PC-3 (cell line): ENCODE data around the gene RIMBP2. TPM values are rescaled to one million over a fixed set of nuclear protein-coding genes. Genes with fewer than 3 reads are reported as not detected.

Source experiments
- ATAC-seq: fragments of 200-7000 bp; cut with Tn5 transposase; 2 replicates; pipeline ENCODE4 v1.9.1; 2020; ENCODE audit warnings: mild to moderate bottlenecking, moderate library complexity
- BruUV-seq: library from RNA; stranded (reverse); fragments of 400-500 nt; replicated peaks from 2 replicates; lab custom pipeline; 2021; lab: Mats Ljungman, UMichigan
- CTCF ChIA-PET: fragments of 300-600 bp; sonication (Branson Sonifier 250); formaldehyde crosslinking; loops from one replicate; lab custom pipeline; 2022; ENCODE audit warnings: antibody characterized with exemption; lab: Charles Lee
- POLR2A ChIA-PET: fragments of 300-600 bp; sonication (Branson Sonifier 250); formaldehyde crosslinking; loops from one replicate; lab custom pipeline; 2022; ENCODE audit warnings: antibody characterized with exemption; ENCODE audit not compliant: unreplicated experiment; lab: Charles Lee
- DNase-seq: peaks from one replicate; pipeline ENCODE4 v3.0.0-alpha.2; 2015
- H2AFZ ChIP-seq: fragments of 300-600 bp; sonication (generic); 2 replicates; pipeline ENCODE4 v1.6.0; 2016; ENCODE audit warnings: antibody characterized with exemption, low read length
- H3F3A ChIP-seq: fragments of 300-600 bp; sonication (generic); one replicate; pipeline ENCODE4 v1.6.0; 2017; ENCODE audit warnings: antibody characterized with exemption, low read length, control low read depth, mild to moderate bottlenecking; ENCODE audit not compliant: unreplicated experiment
- H3K27ac ChIP-seq: fragments of 300-600 bp; sonication (generic); 2 replicates; pipeline ENCODE4 v1.5.1; 2016; ENCODE audit warnings: mild to moderate bottlenecking, low read length
- H3K27me3 ChIP-seq: fragments of 300-600 bp; sonication (generic); 2 replicates; pipeline ENCODE4 v1.6.1; 2016; ENCODE audit warnings: low read length, mixed read lengths
- H3K36me3 ChIP-seq: fragments of 300-600 bp; sonication (generic); 2 replicates; pipeline ENCODE4 v1.6.1; 2016; ENCODE audit warnings: low read depth, mixed run types, low read length, mixed read lengths
- H3K4me1 ChIP-seq: fragments of 300-600 bp; sonication (generic); 2 replicates; pipeline ENCODE4 v1.5.1; 2016; ENCODE audit warnings: low read length; ENCODE audit not compliant: insufficient read depth
- H3K4me2 ChIP-seq: fragments of 300-600 bp; sonication (generic); 2 replicates; pipeline ENCODE4 v1.6.0; 2016; ENCODE audit warnings: low read length
- H3K4me3 ChIP-seq: fragments of 300-600 bp; sonication (generic); 2 replicates; pipeline ENCODE4 v1.5.1; 2016; ENCODE audit warnings: mild to moderate bottlenecking, low read length, mixed read lengths
- H3K79me2 ChIP-seq: fragments of 300-600 bp; sonication (generic); 2 replicates; pipeline ENCODE4 v1.6.1; 2017; ENCODE audit warnings: low read length, mixed read lengths
- H3K9ac ChIP-seq: fragments of 300-600 bp; sonication (generic); 2 replicates; pipeline ENCODE4 v1.6.0; 2016; ENCODE audit warnings: mild to moderate bottlenecking, low read length
- H3K9me2 ChIP-seq: fragments of 300-600 bp; sonication (generic); replicated peaks from 2 replicates; pipeline ENCODE4 v1.6.1; 2016; ENCODE audit warnings: mixed run types, low read length, mixed read lengths
- H3K9me3 ChIP-seq: fragments of 300-600 bp; sonication (generic); 2 replicates; pipeline ENCODE4 v1.6.1; 2016; ENCODE audit warnings: low read length, mixed read lengths
- H4K20me1 ChIP-seq: fragments of 300-600 bp; sonication (generic); 2 replicates; pipeline ENCODE4 v1.6.1; 2016; ENCODE audit warnings: low read length, mixed read lengths
- CTCF ChIP-seq: fragments of 300-600 bp; sonication (generic); conservative IDR thresholded peaks from 2 replicates; pipeline ENCODE4 v1.5.1; 2017; ENCODE audit warnings: antibody characterized with exemption, low read depth, mild to moderate bottlenecking, low read length
- EZH2 ChIP-seq: fragments of 300-600 bp; sonication (generic); IDR thresholded peaks from one replicate; pipeline ENCODE4 v1.6.1; 2017; ENCODE audit warnings: antibody characterized with exemption, mild to moderate bottlenecking, low read length; ENCODE audit not compliant: unreplicated experiment
- EZH2phosphoT487 ChIP-seq: fragments of 300-600 bp; sonication (generic); IDR thresholded peaks from 2 replicates; pipeline ENCODE4 v1.6.1; 2018; ENCODE audit warnings: mild to moderate bottlenecking, antibody characterized with exemption, low read length, borderline replicate concordance
- intact Hi-C: fragments of 100-400 bp; cut with micrococcal nuclease; formaldehyde crosslinking; loops from 2 replicates; pipeline ENCODE4 v1.9.0; 2023
- total RNA-seq: library from RNA; depleted of rRNA; stranded (reverse); fragments of >200 nt; gene quantifications from 2 replicates; pipeline ENCODE4 v1.2.3, GENCODE V29; 2014

RIMBP2 gene
- total RNA-seq, 1 experiment from 2014 or later = not detected

- Histone ChIP-seq H4K20me1 (no peaks in the 10 kb centered on the region), H2AFZ (no peak overlapping the region), H3K27me3 (no peaks in the 10 kb centered on the region), H3K79me2 (no peaks in the 10 kb centered on the region), H3K27ac (no peak overlapping the region), H3K9me2 (no peaks in the 10 kb centered on the region), H3K4me3 (no peak overlapping the region), H3K4me2 (no peak overlapping the region), H3F3A (no peaks in the 10 kb centered on the region), H3K4me1 (no peaks in the 10 kb centered on the region), H3K36me3 (no peaks in the 10 kb centered on the region), H3K9me3 (no peaks in the 10 kb centered on the region), H3K9ac (no peak overlapping the region)
- ATAC-seq (no peak), DNase-seq (no peak)
- no TSS peak for BruUV-seq
- CTCF ChIA-PET = no interaction called here
- no peak for TF ChIP-seq CTCF
- no peak for TF ChIP-seq EZH2
- no peak for TF ChIP-seq EZH2phosphoT487
- POLR2A ChIA-PET = no interaction called here
- intact Hi-C loops = no loop called here
These were observed 253.4 kb downstream of the RIMBP2 start for GRCh38 chr12:130462558-130463274.

- intact Hi-C loops = no loop called here
- Histone ChIP-seq H3K9me2 (no peaks in the 10 kb centered on the region), H3K36me3 (no peaks in the 10 kb centered on the region), H3K27ac (no peak overlapping the region), H3K4me2 (no peak overlapping the region), H3K9me3 (no peaks in the 10 kb centered on the region), H3K27me3 (no peaks in the 10 kb centered on the region), H3K79me2 (no peaks in the 10 kb centered on the region), H4K20me1 (no peaks in the 10 kb centered on the region), H3K4me3 (no peak overlapping the region), H3F3A (no peaks in the 10 kb centered on the region), H3K9ac (no peak overlapping the region), H2AFZ (no peak overlapping the region), H3K4me1 (no peaks in the 10 kb centered on the region)
- no TSS peak for BruUV-seq
- ATAC-seq = no peak
- ChIA-PET POLR2A (no interaction called here), CTCF (no interaction called here)
- DNase-seq = no peak
- no peak for TF ChIP-seq EZH2
- no peak for TF ChIP-seq EZH2phosphoT487
- TF ChIP-seq CTCF = no peak
These were observed 254.1 kb downstream of the RIMBP2 start for GRCh38 chr12:130461839-130462557.

- ChIA-PET CTCF (no interaction called here), POLR2A (no interaction called here)
- H2AFZ ChIP-seq = no peak overlapping the region
- H3K9ac ChIP-seq = no peak overlapping the region
- H3K9me2 ChIP-seq = no peaks in the 10 kb centered on the region
- H4K20me1 ChIP-seq = no peaks in the 10 kb centered on the region
- H3K9me3 ChIP-seq = no peaks in the 10 kb centered on the region
- no peaks in the 10 kb centered on the region for H3K79me2 ChIP-seq
- H3K27ac ChIP-seq = no peak overlapping the region
- no peak for DNase-seq
- H3K4me2 ChIP-seq = no peak overlapping the region
- no peaks in the 10 kb centered on the region for H3K4me1 ChIP-seq
- no peak for ATAC-seq
- H3K36me3 ChIP-seq = no peaks in the 10 kb centered on the region
- no peak for TF ChIP-seq CTCF
- BruUV-seq = no TSS peak
- H3F3A ChIP-seq = no peaks in the 10 kb centered on the region
- no peaks in the 10 kb centered on the region for H3K27me3 ChIP-seq
- H3K4me3 ChIP-seq = no peak overlapping the region
- intact Hi-C loops = no loop called here
These were observed 254.7 kb downstream of the RIMBP2 start for GRCh38 chr12:130461447-130461815.
